GM12801 (cell line): ENCODE data around the gene PDE8B.

Source experiments
- CTCF ChIP-seq: IDR thresholded peaks from one replicate; pipeline ENCODE4 v1.5.1; 2011; ENCODE audit warnings: control low read depth; ENCODE audit not compliant: insufficient read length; ENCODE audit errors: extremely low read depth

Gene PDE8B

DNA sequence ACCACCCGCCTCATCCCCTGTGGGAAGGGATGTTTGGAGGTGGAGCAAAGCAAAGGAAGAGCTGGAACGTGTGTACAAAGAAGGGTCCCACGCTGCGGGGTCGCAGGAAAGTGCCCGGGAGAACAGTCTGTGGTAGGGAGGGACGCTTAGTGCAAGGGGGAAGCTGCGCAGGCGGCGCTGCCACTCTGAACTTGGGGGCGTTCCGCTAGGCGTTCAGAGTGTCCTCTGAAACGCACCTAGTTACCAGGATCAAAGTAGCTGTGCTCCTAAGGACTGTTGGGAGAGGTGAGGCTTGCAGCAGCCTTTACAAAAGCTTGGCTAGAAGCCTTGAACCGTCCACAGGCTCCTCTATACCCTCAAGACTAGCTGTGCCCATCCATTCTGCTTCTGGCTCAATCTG, 29.3 kb upstream of the PDE8B start:
- TF ChIP-seq CTCF = no peak

DNA sequence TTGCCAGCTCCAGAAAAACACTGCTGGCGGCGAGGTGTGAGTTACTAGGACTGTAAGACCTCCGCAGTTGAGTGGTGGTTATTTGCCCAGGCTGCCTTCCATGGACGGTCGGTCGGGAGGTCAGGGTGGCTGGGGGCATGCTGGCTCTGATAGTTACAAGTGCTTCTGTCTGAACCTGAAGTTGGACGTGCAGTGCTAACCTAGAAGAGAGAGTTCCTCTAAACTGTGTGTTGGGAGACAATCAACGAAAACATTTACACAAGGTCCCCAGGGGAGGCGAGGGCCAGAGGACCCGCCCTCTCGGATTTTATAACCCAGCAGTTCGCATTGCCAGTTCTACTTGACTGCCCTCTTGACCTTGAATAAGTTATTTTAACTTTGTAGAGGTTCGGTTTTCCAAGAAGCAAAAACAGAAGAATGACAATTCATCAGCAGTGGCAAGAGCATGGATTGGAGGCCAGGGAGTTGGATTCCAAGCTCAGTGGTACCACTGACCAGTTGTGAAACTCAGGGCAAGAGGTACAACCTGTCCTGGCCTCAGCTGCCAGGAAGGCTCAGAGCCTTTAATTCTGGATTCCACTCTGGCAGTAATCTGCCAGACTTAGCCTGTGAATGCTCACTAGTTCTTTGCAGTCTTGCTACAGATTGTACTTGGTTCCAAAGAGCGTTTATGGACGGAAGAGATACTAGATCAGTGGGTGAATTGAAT, 28.7 kb upstream of the PDE8B start:
- no peak for TF ChIP-seq CTCF

- TF ChIP-seq CTCF = no peak
Measured at GRCh38 chr5:77182367-77182766, 28.1 kb upstream of the PDE8B start.

DNA sequence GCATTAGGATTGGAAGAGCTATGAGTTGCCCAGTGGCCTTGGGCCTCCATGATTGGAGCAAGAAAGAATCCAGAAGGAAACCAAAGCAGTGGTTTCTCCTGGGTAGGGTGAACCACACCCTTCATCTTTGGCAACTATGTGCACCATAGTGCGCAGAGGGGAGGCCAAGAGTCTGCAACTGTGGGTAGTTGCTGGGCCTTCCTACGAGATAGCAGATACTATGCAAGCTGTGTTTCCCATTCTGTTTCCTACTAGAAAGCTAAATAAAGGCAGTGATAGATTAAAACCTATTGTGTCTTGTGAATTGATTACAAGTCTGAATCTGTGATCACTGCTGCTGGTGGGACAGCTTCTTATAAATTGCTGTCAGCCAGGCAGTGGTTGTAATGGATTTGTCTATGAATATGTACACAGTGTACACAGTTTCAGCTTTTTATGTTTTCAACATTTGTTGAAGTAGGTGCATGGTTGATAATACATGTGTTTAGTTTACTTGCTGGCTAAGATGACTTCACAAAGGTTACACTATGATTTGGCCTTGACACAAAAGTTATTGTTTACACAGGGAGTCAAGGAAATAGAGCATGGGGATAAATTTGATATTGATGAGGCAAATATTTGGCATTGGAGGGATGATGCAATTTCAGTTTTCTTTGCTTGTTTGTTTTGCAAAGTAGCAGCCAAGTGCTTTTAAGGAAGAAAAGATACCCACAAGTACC, 23.7 kb upstream of the PDE8B start:
- TF ChIP-seq CTCF = no peak

- no peak for TF ChIP-seq CTCF
Measured at GRCh38 chr5:77189421-77189820, 21.1 kb upstream of the PDE8B start.

GRCh38 chr5:77192441-77193050, 17.9 kb upstream of the PDE8B start:
- TF ChIP-seq CTCF = no peak

DNA sequence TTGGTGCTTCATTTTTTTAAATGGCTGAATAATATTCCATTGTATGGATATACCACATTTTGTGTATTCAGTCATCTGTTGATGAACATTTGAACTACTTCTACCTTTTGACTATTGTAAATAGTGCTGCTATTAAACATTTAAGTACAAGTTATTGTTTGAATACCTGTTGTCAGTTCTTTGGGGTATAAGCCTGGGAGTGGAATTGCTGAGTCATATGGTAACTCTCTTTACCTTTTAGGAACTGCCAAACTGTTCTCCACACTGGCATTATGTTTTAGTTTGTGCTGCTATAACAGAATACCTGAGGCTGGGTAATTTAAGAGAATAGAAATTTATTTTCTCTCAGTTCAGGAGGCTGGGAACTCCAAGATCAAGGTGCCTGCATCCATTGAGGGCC, 15.7 kb upstream of the PDE8B start:
- no peak for TF ChIP-seq CTCF
